Body of pancreas (tissue), 4 donors: ENCODE measurements around the gene ABCC11.

Experiments
- POLR2A ChIP-seq, 3 donors: fragments of 450-650 bp; IDR thresholded peaks; one replicate each; pipeline ENCODE4 v1.6.1; 2016; ENCODE audit warnings: antibody characterized with exemption in 3 of 3, mild to moderate bottlenecking in 2 of 3
- TF ChIP-seq, protein P1 (sequence below), 7 experiments: fragments of 450-650 bp in 4 of 7; fragments of 200-600 bp in 3 of 7; sonication (generic) in 3 of 7; IDR thresholded peaks; one replicate each; pipeline ENCODE4 v1.5.1; 2016 to 2019; ENCODE audit warnings: antibody characterized with exemption in 7 of 7

DNA sequence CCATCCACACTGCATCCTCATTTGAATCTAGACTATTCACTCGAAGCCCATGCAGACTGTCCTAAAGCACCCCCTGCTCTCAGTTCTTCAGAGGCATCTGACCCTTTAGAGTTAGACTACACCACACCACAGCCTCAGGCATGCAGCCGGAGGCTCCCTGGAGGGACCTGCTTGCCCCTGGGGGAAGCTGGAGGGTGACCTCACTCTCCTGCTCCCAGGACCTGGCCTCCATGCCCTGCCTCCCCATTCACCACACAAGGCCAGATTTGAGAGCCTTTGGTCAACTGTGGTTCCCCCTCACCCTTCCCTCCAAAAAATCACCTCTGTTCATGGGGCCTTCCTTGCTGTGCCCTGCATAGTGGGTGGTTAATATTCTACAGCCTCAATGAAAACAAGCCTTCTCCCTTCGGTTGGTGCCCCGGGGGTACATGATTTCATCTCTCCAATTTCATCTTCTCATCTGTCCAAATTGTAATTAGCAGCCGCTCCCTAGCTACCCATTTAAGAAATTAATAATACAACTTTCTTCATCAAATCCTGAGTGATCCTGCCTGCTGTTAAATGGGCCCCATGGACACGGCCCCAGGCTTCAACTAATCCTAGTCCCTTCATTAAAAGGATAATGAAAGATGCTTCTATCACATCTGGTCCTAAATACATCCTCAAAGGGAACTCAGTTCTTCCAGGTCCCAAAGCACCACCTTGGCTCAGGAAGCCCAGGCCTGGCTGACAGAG, 116.0 kb downstream of the ABCC11 start:
- TF ChIP-seq, protein P1, sequence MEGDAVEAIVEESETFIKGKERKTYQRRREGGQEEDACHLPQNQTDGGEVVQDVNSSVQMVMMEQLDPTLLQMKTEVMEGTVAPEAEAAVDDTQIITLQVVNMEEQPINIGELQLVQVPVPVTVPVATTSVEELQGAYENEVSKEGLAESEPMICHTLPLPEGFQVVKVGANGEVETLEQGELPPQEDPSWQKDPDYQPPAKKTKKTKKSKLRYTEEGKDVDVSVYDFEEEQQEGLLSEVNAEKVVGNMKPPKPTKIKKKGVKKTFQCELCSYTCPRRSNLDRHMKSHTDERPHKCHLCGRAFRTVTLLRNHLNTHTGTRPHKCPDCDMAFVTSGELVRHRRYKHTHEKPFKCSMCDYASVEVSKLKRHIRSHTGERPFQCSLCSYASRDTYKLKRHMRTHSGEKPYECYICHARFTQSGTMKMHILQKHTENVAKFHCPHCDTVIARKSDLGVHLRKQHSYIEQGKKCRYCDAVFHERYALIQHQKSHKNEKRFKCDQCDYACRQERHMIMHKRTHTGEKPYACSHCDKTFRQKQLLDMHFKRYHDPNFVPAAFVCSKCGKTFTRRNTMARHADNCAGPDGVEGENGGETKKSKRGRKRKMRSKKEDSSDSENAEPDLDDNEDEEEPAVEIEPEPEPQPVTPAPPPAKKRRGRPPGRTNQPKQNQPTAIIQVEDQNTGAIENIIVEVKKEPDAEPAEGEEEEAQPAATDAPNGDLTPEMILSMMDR (IDR thresholded peaks at IDR 0.05): no peak
- TF ChIP-seq POLR2A (IDR thresholded peaks at IDR 0.05): no peak
